ENCODE results near the gene ATF7IP2. TPM values are rescaled to one million over a fixed set of nuclear protein-coding genes. Genes with fewer than 3 reads are reported as not detected.
A peak's percentile ranks its signal among the peaks of the same experiment; 100 is the strongest.

The ATF7IP2 gene
- total RNA-seq, 2 experiments from 2014 or later: 28.4 to 34.5 TPM

GRCh38 chr16:10367616-10368188, 18.2 kb upstream of the ATF7IP2 start:
- TF ChIP-seq CTCF (conservative IDR thresholded peaks at IDR 0.05; ENCODE audit: low read length) (no peak), EZH2phosphoT487 (IDR thresholded peaks at IDR 0.05; ENCODE audit: borderline replicate concordance, low read depth, low read length) (no peak)
- Histone ChIP-seq H3K79me2 (ENCODE audit: insufficient read depth, low read depth, low read length) (no peaks in the 10 kb centered on the region), H3K4me1 (ENCODE audit: insufficient read depth, low read length, poor library complexity, severe bottlenecking) (no peaks in the 10 kb centered on the region), H3K36me3 (ENCODE audit: insufficient read depth, low read length) (no peaks in the 10 kb centered on the region), H3K27ac (ENCODE audit: low read depth, low read length, poor library complexity, severe bottlenecking) (no peak overlapping the region), H3K4me2 (ENCODE audit: low read length) (no peak overlapping the region), H3K4me3 (ENCODE audit: low read depth, low read length, poor library complexity, severe bottlenecking) (no peak overlapping the region), H2AFZ (ENCODE audit: low read length) (no peak overlapping the region), H3K9me3 (ENCODE audit: low read length) (no peaks in the 10 kb centered on the region), H4K20me1 (ENCODE audit: insufficient read depth, low read length) (no peaks in the 10 kb centered on the region), H3K9me2 (ENCODE audit: insufficient read depth, low read length) (no peaks in the 10 kb centered on the region)
- ChIA-PET POLR2A (no interaction called here), CTCF (ENCODE audit: unreplicated experiment) (no interaction called here)
- BruUV-seq (replicated peaks): no TSS peak
- intact Hi-C loops (cut with micrococcal nuclease; ENCODE audit: unreplicated experiment): no loop called here
- DNase-seq (ENCODE audit: low spot score): no peak

- no peak overlapping the region for H2AFZ ChIP-seq (ENCODE audit: low read length)
- POLR2A ChIA-PET: interaction anchor here (0.8 kb wide), 1 partner anchor 17 kb away, joined by 4 read pairs; the partner anchor contains the start of gene ATF7IP2
Observed at GRCh38 chr16:10368969-10369551, 16.8 kb upstream of the ATF7IP2 start.

More at GRCh38 chr16:10368969-10369551, 16.8 kb upstream of the ATF7IP2 start:
- TF ChIP-seq EZH2phosphoT487 (IDR thresholded peaks at IDR 0.05; ENCODE audit: borderline replicate concordance, low read depth, low read length) (no peak), CTCF (conservative IDR thresholded peaks at IDR 0.05; ENCODE audit: low read length) (peak; percentile 57)
- H3K4me3 ChIP-seq (ENCODE audit: low read depth, low read length, poor library complexity, severe bottlenecking): no peak overlapping the region
- no peak overlapping the region for H3K27ac ChIP-seq (ENCODE audit: low read depth, low read length, poor library complexity, severe bottlenecking)
- CTCF ChIA-PET (ENCODE audit: unreplicated experiment): interaction anchor here (0.8 kb wide), 1 partner anchor 13 kb away, joined by 4 read pairs; no protein-coding TSS in a partner anchor
- H3K36me3 ChIP-seq (ENCODE audit: insufficient read depth, low read length): no peaks in the 10 kb centered on the region
- H3K9me3 ChIP-seq (ENCODE audit: low read length): no peaks in the 10 kb centered on the region
- H4K20me1 ChIP-seq (ENCODE audit: insufficient read depth, low read length): no peaks in the 10 kb centered on the region
- no peak overlapping the region for H3K4me2 ChIP-seq (ENCODE audit: low read length)
- H3K4me1 ChIP-seq (ENCODE audit: insufficient read depth, low read length, poor library complexity, severe bottlenecking): no peaks in the 10 kb centered on the region
- intact Hi-C loops (cut with micrococcal nuclease; ENCODE audit: unreplicated experiment): no loop called here
- H3K9me2 ChIP-seq (ENCODE audit: insufficient read depth, low read length): no peaks in the 10 kb centered on the region
- peak; percentile 10 for DNase-seq (ENCODE audit: low spot score)
- BruUV-seq (replicated peaks): no TSS peak
- no peaks in the 10 kb centered on the region for H3K79me2 ChIP-seq (ENCODE audit: insufficient read depth, low read depth, low read length)
